DOHH2 (cell line): Measurements from ENCODE around the gene PNPO.

Source experiments
- EZH2phosphoT487 ChIP-seq: fragments of 200-600 bp; sonication (generic); IDR thresholded peaks from 2 replicates; pipeline ENCODE4 v1.6.1; 2017; ENCODE audit warnings: borderline replicate concordance, mild to moderate bottlenecking, antibody characterized with exemption, low read length, moderate library complexity, mixed read lengths
- TF ChIP-seq, protein P1 (sequence below): fragments of 200-600 bp; sonication (generic); IDR thresholded peaks from one replicate; pipeline ENCODE4 v1.5.1; 2014; ENCODE audit warnings: antibody characterized with exemption, mild to moderate bottlenecking, low read depth, low read length; ENCODE audit not compliant: poor library complexity, severe bottlenecking

GRCh38 chr17:47959825-47960655 lies 18.7 kb downstream of the PNPO start:
- TF ChIP-seq, protein P1, sequence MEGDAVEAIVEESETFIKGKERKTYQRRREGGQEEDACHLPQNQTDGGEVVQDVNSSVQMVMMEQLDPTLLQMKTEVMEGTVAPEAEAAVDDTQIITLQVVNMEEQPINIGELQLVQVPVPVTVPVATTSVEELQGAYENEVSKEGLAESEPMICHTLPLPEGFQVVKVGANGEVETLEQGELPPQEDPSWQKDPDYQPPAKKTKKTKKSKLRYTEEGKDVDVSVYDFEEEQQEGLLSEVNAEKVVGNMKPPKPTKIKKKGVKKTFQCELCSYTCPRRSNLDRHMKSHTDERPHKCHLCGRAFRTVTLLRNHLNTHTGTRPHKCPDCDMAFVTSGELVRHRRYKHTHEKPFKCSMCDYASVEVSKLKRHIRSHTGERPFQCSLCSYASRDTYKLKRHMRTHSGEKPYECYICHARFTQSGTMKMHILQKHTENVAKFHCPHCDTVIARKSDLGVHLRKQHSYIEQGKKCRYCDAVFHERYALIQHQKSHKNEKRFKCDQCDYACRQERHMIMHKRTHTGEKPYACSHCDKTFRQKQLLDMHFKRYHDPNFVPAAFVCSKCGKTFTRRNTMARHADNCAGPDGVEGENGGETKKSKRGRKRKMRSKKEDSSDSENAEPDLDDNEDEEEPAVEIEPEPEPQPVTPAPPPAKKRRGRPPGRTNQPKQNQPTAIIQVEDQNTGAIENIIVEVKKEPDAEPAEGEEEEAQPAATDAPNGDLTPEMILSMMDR = no peak
- no peak for TF ChIP-seq EZH2phosphoT487
